GM18507 (cell line): Measurements from ENCODE around the gene SIGLEC11.
A peak's percentile ranks its signal among the peaks of the same experiment; 100 is the strongest.
"Not testable (repeated sequence)": the region's sequence is repeated elsewhere in the genome, so short reads cannot be mapped to it uniquely, and the experiment has no call there.

ENCODE experiments used
- DNase-seq: peaks from one replicate; pipeline ENCODE4 v3.0.0; 2011; ENCODE audit warnings: low read depth; ENCODE audit not compliant: insufficient read length; ENCODE audit errors: extremely low spot score
- FAIRE-seq: peaks from 2 replicates; lab custom pipeline; 2011; peaks lifted over from hg19 to GRCh38; lab: Jason Lieb, UNC

SIGLEC11 gene, protein sequence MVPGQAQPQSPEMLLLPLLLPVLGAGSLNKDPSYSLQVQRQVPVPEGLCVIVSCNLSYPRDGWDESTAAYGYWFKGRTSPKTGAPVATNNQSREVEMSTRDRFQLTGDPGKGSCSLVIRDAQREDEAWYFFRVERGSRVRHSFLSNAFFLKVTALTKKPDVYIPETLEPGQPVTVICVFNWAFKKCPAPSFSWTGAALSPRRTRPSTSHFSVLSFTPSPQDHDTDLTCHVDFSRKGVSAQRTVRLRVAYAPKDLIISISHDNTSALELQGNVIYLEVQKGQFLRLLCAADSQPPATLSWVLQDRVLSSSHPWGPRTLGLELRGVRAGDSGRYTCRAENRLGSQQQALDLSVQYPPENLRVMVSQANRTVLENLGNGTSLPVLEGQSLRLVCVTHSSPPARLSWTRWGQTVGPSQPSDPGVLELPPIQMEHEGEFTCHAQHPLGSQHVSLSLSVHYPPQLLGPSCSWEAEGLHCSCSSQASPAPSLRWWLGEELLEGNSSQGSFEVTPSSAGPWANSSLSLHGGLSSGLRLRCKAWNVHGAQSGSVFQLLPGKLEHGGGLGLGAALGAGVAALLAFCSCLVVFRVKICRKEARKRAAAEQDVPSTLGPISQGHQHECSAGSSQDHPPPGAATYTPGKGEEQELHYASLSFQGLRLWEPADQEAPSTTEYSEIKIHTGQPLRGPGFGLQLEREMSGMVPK

DNA sequence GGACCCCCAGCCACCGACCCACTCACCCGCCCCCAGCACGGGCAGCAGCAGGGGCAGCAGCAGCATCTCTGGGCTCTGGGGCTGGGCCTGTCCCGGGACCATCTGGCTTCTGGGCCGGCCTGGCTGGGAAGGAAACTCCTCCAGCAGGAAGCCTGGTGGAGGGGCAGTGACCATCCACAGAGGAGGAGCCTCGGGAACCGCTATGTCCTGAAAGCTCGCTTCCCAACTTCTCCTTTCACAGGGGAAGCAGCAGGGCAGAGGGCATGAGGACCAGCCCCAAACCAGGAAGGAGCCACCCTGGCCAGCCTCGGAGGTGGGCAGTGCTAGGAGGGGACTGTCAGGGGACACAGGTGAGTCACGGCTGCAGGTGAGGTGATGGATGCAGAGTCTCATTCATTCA lies at the start of gene SIGLEC11:
Gene SIGLEC11, minus strand, starts transcription at position 193 of the 400 bp plus-strand sequence. Its CDS starts 91 bp downstream, at position 102.
- FAIRE-seq, DNase-seq: not testable (repeated sequence)

GRCh38 chr19:50008532-50008931 lies 47.6 kb upstream of the SIGLEC11 start:
- no peak for DNase-seq
- no peak for FAIRE-seq

DNA sequence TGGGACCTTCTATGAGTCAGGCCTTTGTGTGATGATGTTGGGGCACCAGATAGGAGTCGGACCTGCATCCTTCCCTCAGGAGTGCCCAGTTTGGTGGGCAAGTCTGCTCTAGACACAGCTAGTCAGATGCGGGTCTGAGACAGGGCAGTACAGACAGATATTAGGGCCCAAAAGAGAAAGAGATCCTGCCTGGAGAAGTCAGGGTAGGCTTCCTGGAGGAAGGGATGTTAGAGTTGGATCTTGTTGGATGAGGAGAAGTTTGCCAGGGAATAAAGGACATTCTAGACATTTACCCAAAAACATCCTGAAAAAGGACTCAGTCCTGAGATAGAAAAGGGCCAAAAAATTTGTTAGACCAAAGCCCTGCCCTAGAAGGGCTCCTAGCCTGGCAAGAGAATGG lies 47.0 kb upstream of the SIGLEC11 start:
- FAIRE-seq (no peak), DNase-seq (no peak)

DNA sequence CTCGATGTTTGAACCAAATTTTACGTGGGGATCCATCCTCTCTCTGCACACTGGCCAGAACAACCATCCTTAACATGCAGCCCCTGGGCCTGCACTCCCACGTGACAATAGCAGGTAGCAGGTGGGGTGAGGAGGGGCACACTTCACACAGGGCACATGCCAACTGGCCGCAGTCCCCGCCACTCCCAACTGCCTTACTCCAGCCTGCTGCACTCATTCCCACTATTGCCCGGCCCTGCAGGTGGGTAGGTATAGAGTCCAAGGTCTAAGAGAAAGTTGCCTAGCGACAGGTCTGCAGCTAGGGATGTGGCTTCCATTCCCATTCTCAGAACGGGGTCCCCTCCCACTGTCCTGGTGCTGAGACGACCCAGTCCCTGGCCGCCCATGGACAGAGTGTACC lies 46.2 kb upstream of the SIGLEC11 start:
- FAIRE-seq (no peak), DNase-seq (no peak)

DNA sequence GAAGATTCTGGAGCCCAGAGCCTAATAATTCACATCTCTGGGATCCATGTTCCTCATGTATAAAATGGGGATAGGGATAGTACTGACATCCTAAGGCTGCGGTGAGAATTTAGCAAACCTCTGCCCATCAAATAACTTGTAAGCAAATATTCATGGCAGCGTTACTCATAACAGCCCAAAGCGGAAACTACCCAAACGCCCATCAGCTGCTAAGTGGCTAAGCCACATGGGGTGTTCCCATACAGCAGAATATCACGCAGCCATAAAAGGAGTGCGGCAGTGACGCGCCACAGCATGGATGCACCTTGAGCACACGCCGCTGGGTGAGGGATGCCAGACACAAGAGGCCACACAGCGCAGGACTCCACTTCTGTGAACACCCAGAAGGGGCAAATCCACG lies 44.5 kb upstream of the SIGLEC11 start:
- FAIRE-seq (no peak), DNase-seq (no peak)

DNA sequence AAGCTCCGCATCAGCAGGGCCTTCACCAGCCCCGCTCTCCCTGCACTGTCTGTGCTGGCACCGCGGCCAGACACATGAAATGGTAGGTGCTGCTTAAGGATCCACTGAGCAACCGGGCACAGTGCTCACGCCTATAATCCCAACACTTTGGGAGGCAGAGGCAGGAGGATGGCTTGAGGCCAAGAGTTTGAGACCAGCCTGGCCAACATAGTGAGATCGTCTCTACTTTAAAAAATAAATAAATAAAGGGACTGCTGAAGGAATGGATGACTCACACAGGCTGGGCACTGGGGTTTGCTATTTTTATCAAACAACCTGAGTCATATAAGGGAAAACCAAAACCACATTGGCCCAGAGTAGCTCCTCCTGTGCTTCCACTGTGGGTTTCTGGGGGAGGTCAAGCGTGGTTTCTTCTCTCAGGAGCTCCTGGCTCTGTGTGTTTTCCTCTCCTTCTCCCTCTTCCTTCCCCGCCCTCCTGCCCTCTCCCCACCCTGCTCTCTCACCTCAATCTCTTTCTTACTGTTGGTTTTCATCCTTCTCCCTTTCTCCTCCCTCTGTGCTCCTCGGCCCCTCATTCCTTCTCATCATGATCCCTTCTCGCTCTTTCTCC lies 42.9 kb upstream of the SIGLEC11 start:
- FAIRE-seq (peak; percentile 60), DNase-seq (no peak)

DNA sequence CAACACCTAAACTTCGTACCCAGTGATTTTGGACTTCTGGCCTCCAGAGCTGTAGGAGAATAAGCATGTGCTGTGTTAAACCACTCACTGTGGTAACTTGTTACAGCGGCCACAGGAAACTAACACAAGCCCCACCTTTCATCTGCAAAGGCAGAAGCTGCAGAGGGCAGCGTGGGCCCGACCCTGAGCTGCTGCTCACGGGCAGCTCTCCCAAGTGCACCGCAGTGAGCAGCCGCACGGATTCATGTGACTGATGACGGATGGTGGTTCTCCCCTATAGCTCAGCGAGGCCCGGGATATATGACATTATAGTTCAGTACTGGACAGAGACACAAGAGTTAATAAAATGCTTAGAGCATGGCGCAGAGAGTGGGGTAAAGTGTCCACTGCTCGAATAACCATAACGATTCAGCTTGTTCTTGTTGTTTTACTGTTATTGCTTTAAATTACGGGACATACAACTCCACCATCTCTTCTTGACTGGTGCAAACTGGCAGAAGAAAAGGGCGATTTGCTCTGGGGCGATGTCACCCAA lies 42.3 kb upstream of the SIGLEC11 start:
- no peak for FAIRE-seq

GRCh38 chr19:50002386-50002960 lies 41.5 kb upstream of the SIGLEC11 start:
- DNase-seq = no peak
- FAIRE-seq = no peak

More for the DNA sequence above, 42.3 kb upstream of the SIGLEC11 start:
- DNase-seq = no peak

DNA sequence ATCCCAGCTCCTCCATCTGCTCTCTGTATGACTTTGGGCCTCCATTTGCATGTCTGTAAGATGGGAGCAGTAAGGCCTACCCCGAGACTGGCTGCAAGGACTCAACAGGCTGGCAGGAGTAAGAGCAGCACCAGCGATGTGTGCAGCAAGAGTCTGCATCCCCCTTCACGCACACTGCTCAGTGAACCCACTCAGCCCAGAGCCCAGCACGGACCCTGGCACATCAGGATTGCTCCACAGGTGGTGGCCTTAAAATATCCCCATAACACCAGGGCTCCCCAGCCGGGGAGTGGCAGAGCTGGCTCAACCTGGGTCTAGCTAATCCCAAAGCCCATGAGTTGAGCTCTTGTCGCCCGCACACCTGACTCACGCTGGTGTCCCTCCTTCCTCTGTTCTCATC lies 40.8 kb upstream of the SIGLEC11 start:
- FAIRE-seq (no peak), DNase-seq (no peak)

GRCh38 chr19:50000841-50001557 lies 40.0 kb upstream of the SIGLEC11 start:
- FAIRE-seq = no peak
- DNase-seq = no peak

GRCh38 chr19:50000038-50000840 lies 39.3 kb upstream of the SIGLEC11 start:
- DNase-seq (no peak), FAIRE-seq (no peak)

DNA sequence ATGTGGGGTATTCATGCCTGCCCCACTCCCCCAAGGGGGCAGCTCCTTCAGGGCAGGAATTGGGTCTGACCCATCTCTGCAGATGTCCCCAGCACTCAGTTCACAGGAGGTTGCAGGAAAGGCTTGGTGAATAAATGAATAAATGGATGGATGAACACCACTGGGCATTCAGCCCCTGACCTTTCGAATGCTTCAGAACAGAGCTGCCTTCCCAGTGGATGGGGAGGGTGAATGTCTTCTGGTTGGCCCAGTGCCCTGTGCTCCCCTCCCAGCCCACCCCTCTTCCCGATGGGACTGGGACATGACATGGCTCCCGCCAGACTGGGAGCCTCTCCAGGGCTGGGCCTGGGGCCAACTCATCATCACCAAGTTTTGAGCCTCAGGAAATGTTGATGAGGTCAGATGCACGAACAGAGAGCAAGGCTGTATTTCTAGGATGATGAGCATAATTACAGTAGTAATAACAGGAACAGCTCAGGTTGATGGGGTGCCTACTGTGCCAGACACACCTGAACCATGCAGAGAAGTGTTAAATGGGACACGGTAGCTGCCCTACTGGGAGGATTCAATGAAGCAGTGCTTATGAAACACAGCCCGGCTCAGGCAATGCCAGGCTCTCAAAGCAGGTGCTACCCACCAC lies 38.5 kb upstream of the SIGLEC11 start:
- FAIRE-seq (no peak), DNase-seq (no peak)

GRCh38 chr19:49997709-49998108 lies 36.7 kb upstream of the SIGLEC11 start:
- peak; percentile 77 for FAIRE-seq
- no peak for DNase-seq

- DNase-seq (no peak), FAIRE-seq (no peak)
These were observed 27.5 kb upstream of the SIGLEC11 start for GRCh38 chr19:49988433-49988832.

GRCh38 chr19:49988007-49988406 lies 27.0 kb upstream of the SIGLEC11 start:
- FAIRE-seq (no peak), DNase-seq (no peak)

DNA sequence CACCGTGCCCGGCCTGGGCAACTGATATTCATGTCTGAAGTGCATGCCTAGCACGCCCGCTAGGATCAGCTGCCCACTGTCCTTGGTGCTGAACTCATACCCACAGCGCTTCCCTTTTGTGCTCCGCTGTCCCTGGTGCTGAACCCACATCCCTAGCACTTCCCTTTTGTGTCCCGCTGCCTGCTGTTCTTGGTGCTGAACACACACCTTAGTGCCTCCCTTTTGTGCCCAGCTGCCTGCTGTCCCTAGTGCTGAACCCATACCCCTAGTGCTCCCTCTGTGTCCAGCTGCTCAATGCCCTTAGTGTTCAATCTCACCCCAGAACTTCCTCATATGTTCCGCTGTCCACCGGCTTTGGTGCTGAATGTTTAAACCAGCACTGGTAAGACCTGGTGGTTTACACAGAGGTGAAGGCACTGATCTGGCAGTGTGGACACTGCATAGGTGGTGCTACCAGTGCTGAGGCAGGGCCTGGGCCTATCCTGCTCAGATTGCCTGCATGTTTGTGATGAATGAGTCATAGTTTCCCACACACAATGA lies 26.3 kb upstream of the SIGLEC11 start:
- DNase-seq (peak; percentile 42), FAIRE-seq (peak; percentile 89)

DNA sequence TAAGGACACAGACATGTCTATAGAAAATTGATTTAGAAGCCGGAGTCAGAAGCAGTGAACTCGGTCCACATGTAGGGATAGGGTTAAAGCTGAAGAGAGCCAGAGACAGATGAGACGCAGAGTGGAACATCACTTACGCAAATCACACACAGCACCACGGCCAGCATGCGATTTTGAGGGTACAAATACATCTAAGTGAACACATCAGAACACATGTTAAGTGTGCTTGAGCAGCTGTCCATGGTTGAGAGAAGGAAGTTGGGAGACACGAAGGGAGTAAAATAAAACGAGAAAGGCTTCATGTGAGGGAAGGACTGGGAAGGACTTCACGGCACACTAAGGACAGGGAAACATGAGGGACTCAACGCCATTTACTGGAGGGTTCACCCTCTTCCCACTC lies 25.4 kb upstream of the SIGLEC11 start:
- FAIRE-seq (no peak), DNase-seq (no peak)

GRCh38 chr19:49985871-49986270 lies 24.9 kb upstream of the SIGLEC11 start:
- DNase-seq (no peak), FAIRE-seq (no peak)
